Peyer's patch (tissue), 4 donors: Measurements from ENCODE around the gene PLSCR1.

Source experiments
- CTCF ChIP-seq, 6 experiments: fragments of 450-650 bp in 4 of 6; fragments of 200-600 bp in 2 of 6; sonication (generic) in 1 of 6; IDR thresholded peaks; one replicate each; pipeline ENCODE4 v1.5.1; 2017 to 2019; ENCODE audit warnings: antibody characterized with exemption in 6 of 6, mild to moderate bottlenecking in 3 of 6, moderate library complexity in 1 of 6
- POLR2A ChIP-seq, 2 donors: fragments of 450-650 bp; IDR thresholded peaks; one replicate each; pipeline ENCODE4 v1.5.1; 2017; ENCODE audit warnings: antibody characterized with exemption in 2 of 2, mild to moderate bottlenecking in 2 of 2, moderate library complexity in 2 of 2

- TF ChIP-seq CTCF (IDR thresholded peaks at IDR 0.05) (no peak), POLR2A (IDR thresholded peaks at IDR 0.05) (no peak)
Measured at GRCh38 chr3:146472611-146473010, 71.8 kb downstream of the PLSCR1 start.
